ENCODE measurements around the gene ZEB2.

ZEB2 gene

DNA sequence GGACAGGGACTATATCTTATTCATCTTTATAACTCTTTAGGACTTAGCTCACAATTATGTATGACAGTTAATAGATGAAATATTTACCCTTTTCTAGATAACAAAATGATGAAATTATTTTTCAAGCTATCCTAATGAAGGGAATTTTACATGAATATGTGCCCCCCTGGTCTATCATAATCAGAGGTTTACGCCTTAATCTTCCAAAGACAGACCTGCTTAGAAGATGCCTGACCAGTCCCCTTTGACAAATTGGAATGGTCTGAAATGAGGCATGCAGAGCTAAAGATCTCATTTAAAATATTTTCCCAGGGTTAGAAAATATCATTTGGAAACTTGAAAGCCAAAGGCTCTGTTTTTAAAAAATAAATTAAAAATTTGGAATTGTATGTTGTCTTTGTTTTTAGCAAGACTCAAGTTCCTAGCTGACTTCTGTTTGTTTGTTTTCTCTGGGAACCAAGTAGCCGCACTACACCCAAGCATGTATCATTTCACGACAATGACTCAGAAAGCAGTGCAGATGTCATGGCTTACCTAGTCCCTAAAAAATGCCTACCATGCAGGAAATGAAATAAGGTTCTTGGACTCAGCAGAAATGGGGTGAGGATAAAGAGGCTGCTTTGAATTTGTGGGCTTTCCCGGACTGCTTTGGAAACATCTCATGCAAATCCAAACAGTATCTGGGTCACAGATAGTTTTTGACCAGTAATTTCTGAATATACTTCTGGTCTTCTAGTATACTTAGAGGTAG, 162.1 kb downstream of the ZEB2 start:
- no peak for DNase-seq (ENCODE audit: low read depth in 3 of 3)

DNA sequence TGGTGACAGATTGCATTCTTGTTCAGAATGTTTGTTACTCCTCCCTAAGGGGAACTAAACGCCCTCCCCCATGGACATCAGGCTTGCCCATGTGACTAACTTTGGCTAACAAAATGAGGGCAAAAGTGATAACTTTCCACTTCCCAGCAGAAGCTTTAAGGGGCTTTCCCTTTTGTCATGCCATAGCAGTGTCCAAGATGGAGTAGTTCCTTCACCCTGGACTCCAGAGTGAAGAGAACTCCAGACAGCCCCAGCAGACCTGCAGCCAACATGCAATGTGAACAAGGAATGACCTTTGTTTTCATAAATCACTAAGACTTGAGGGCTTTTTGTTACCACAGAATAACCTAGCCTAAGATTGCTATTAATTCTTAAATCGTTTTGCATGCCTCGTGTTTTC, 163.5 kb downstream of the ZEB2 start:
- DNase-seq (ENCODE audit: low read depth in 3 of 3): no peak

DNA sequence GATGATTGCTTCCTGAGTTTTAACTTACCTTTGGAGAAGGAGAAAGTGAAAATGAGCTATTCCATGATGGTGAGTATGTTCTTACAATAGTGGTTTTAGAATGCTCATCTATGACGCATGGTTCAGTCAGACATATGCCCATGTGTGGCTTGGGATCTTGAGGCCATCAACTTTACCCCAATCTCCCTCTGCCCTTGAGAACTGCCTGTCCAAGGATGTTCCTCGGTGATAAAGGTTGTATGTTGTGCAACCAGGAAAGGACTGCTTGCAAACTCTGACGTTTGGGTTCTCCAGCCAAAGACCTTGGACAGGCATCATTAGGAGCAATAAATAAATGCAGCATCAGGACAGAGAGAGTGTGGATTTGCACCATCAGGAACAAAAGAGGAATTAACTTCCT, 165.0 kb downstream of the ZEB2 start:
- DNase-seq (ENCODE audit: low read depth in 3 of 3): no peak

DNA sequence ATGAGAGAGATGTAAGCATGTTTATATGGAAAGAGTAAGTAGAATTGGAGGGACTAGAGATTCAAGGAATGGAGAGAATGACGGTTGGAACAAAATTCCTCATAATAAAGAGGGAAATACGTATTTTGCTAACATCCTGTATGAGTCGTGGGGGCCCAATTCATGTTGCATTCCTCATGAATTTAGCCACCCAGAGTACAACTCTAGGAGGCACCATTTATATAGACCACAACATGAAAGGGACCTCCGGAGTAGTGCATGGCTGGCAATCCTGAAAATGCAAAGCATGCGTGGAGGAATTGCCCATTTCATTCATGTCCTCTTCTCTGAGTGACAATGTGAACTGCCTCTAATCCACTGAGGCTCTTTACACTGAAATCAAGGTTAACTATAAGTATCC, 168.2 kb downstream of the ZEB2 start:
- no peak for DNase-seq (ENCODE audit: low read depth in 3 of 3)

DNA sequence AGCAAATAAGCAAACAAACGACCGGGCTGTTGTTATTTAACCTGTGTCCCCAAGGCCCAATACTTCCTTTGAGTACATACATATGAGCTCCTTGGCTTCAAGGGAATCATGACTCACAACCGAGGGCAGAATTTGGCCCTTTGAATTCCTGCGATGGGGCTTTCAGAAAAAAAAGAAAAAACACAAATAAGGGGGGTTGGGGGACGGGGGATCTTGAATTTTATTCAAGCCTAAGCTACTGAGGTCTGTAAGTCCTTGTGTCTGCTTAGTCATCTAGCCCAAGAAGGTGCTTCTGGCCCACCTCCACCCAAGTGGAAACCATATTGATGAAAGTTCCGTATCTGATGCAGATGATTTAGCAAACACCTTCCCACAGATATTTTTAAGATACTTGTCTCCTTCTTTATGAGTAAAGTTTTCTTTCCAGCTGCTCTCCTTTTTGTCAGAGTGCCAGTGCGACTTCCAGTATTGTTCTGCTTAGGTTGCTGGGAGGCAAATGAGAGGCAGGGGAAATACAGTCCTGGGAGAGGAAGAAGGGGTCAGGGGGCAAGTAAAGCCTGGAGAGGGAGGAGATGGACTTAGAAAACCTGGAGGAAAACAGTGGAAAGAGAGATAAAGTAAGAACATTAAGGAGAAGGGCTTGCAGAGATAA, 169.6 kb downstream of the ZEB2 start:
- no peak for DNase-seq (ENCODE audit: low read depth in 3 of 3)

DNA sequence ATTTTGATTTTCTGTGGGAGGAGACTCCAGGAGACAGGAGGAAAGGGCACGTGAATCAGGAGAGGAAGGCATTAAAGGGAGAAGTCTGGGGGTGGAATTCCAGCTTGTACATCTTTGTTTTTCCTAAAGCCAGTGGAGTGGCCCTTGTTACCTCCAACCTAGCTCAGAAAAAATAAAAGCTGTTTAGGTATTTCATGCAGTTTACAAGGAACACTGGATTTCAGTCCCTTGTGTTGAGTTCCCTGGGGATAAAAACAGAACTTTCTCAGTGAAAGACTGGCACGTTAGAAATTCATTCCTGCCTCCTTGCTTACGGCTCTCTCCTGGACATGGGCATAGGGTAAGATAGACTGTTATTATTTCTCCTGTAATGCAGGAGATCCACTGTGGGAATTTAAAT, 170.2 kb downstream of the ZEB2 start:
- DNase-seq (ENCODE audit: low read depth in 3 of 3): no peak

DNA sequence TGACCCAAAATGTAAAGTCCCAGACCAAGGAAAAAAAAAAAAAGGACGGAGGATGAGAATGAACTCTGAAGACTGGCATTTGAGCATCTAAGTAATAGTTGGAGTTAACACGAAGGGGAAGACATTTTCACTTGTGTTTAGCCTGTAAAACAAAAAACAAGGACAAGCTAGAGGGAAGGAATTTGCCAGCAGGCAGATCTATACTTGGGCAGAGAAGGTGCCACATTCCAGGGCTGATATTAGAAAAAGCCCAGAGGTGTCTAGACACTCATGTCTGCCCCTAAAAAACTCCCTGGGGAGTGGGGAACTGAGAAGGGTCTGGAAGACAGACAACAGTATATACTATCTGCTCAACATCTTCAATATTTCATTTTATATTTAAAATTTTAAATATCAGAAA, 171.1 kb downstream of the ZEB2 start:
- DNase-seq (ENCODE audit: low read depth in 3 of 3): no peak

DNA sequence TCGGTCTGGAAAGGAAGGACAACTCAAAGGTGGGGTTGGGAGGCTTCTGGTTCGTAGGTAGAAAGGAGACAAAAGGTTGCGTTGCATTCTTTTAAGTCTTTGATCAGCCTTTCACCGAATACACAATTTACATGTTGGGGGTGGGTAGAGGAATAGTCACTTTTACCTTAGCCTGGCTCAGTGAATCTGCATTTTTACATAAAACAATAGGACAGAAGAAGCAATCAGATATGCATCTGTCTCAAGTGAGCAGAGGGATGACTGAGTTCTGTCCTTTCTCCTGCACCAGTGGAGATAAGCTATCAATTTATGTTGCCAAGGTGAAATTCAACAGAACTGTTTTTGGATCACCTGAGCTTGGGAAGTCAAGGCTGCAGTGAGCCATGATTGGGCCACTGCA, 173.7 kb downstream of the ZEB2 start:
- no peak for DNase-seq (ENCODE audit: low read depth in 3 of 3)

DNA sequence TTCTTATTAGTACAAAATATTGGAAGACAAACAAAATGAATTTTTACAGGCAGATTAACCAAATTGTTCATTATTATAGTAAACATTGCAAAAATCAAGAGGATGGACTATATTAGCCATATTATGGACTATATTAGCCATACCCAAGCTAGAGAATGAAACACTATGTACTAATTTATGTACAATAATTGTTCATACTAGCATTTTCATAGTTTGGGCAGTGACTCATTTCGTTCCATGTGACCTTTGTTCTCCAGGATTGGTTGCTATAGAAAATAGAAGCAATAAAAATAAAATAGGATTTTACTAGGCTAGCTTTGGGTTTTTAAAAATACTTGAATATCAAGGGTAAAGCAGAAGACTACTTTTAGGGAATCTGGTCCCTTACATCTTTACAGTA, 176.8 kb downstream of the ZEB2 start:
- DNase-seq (ENCODE audit: low read depth in 3 of 3): no peak

DNA sequence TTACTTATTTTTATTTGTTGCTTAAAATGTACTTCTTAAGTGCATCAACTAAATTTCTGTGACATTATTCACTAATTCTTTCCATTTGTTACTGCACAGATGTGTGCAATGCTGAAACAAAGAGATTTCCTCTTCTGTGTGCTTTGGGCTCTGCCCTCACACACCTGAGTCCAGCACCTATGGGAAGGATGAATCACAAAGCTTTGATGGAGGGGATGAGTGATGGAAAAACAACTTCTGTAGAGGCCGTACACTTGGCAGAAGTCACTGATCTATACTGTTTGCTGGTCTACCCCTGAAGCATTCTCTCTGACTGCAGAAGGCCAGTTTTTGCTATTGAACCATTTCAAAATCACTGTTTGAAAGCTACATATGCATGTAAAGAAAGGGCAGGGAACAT, 178.4 kb downstream of the ZEB2 start:
- DNase-seq (ENCODE audit: low read depth in 3 of 3): no peak

DNA sequence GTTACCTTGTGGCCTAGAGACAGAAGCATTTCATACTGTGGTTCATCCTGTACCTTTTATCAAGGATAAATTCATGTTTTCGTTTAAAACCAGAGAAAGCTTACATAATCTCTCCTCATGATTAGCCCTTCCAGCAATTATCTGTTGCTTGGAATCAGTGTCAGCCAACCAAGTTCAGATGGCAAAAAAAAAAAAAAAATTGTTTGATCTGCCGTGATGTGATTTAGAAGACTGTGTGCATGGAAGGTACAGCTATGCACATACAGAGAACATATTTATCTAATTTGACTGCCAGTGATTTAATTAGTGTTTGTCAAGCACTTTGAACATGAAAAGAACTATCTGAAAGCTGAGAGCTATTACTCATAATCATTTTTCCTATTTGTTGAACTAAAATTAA, 180.9 kb downstream of the ZEB2 start:
- DNase-seq (ENCODE audit: low read depth in 3 of 3): no peak

DNA sequence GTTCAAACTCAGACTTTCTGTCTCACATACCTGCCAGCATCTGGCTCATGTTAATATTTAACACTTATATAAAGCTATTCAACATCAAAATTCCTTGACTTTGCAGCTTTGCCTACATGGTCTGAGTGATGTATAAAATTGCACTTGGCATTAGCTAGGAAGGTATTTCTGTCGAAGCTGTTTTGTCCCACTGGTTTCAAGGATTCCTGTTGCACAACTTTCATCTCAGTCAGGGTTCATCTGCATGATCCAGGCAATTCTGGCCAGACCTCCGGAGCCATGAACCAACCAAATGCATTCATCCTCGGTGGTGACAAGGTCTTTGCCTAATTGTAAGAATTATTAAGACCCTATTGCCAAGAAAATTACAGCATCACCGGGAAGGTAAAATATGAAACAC, 185.4 kb downstream of the ZEB2 start:
- no peak for DNase-seq (ENCODE audit: low read depth in 3 of 3)
